H1 (cell line): ENCODE results near the gene HSD17B1. TPM values are rescaled to one million over a fixed set of nuclear protein-coding genes. Genes with fewer than 3 reads are reported as not detected.

Source experiments
- CREB1 ChIP-seq: IDR thresholded peaks from 2 replicates; pipeline ENCODE4 v1.6.1; 2012; ENCODE audit warnings: inconsistent platforms
- CTBP2 ChIP-seq: IDR thresholded peaks from 2 replicates; pipeline ENCODE4 v1.7.0; 2011; ENCODE audit warnings: borderline replicate concordance, mild to moderate bottlenecking, moderate library complexity, mixed read lengths, low read length; ENCODE audit not compliant: insufficient read depth, insufficient read length
- JUN ChIP-seq: IDR thresholded peaks from 2 replicates; pipeline ENCODE4 v1.6.1; 2011; ENCODE audit warnings: low read depth, mild to moderate bottlenecking, improper control_type of control experiment, low read length
- NANOG ChIP-seq: IDR thresholded peaks from 2 replicates; pipeline ENCODE4 v1.6.1; 2011; ENCODE audit warnings: low read length, low read depth, mild to moderate bottlenecking, inconsistent platforms; ENCODE audit not compliant: insufficient read depth, poor library complexity, severe bottlenecking
- PHF8 ChIP-seq: fragments of 200-600 bp; sonication (generic); conservative IDR thresholded peaks from 2 replicates; pipeline ENCODE4 v1.7.1; 2012; ENCODE audit warnings: low read depth, mild to moderate bottlenecking, inconsistent platforms, low read length, moderate library complexity
- RBBP5 ChIP-seq: IDR thresholded peaks from 2 replicates; pipeline ENCODE4 v1.7.1; 2012; ENCODE audit warnings: low read depth, mild to moderate bottlenecking, inconsistent platforms, low read length, moderate library complexity, borderline replicate concordance
- SIN3A ChIP-seq, 2 experiments: IDR thresholded peaks in 1 of 2; conservative IDR thresholded peaks in 1 of 2; 2 replicates each; pipeline ENCODE4 v1.6.1; 2011 to 2012; ENCODE audit warnings: low read length in 2 of 2, improper control_type of control experiment in 1 of 2, low read depth in 1 of 2, mild to moderate bottlenecking in 1 of 2
- SP1 ChIP-seq: IDR thresholded peaks from 2 replicates; pipeline ENCODE4 v1.6.1; 2011; ENCODE audit warnings: low read depth, low read length
- TBP ChIP-seq: IDR thresholded peaks from 2 replicates; pipeline ENCODE4 v1.6.1; 2011; ENCODE audit warnings: low read depth, low read length, improper control_type of control experiment
- TCF12 ChIP-seq: IDR thresholded peaks from 2 replicates; pipeline ENCODE4 v1.6.1; 2011; ENCODE audit warnings: low read depth, mild to moderate bottlenecking, low read length
- YY1 ChIP-seq: IDR thresholded peaks from 2 replicates; pipeline ENCODE4 v1.6.1; 2011; ENCODE audit warnings: low read depth, mild to moderate bottlenecking, low read length
- polyA plus RNA-seq, 7 experiments: library from polyadenylated mRNA; depleted of rRNA in 3 of 7; stranded (reverse) in 5 of 7; unstranded in 2 of 7; fragments of >200 nt in 5 of 7; fragments of 200-250 nt in 2 of 7; gene quantifications; 1 replicate in 5 of 7; 2 replicates in 1 of 7; 4 replicates in 1 of 7; pipeline versions ENCODE4 v1.2.1 to v1.2.3, GENCODE V29; 2011 to 2013; ENCODE audit warnings: missing spikeins in 2 of 7, mixed read lengths in 2 of 7
- total RNA-seq: library from RNA; stranded (reverse); fragmentation: NEBNext Ultra II Directional; extraction: Animal tissue kit (Norgen Biotek cat#: 25700); gene quantifications from 2 replicates; pipeline ENCODE4 v1.2.1, GENCODE V29; 2021
- TF ChIP-seq, protein P1 (sequence below): IDR thresholded peaks from 2 replicates; pipeline ENCODE4 v1.6.1; 2012; ENCODE audit warnings: inconsistent platforms

Gene HSD17B1
- total and polyA plus RNA-seq, 2 of the 8 experiments (the other 6 are each of a cell fraction or from before 2014, with no cell fraction given) = 0.88 to 1.0 TPM

DNA sequence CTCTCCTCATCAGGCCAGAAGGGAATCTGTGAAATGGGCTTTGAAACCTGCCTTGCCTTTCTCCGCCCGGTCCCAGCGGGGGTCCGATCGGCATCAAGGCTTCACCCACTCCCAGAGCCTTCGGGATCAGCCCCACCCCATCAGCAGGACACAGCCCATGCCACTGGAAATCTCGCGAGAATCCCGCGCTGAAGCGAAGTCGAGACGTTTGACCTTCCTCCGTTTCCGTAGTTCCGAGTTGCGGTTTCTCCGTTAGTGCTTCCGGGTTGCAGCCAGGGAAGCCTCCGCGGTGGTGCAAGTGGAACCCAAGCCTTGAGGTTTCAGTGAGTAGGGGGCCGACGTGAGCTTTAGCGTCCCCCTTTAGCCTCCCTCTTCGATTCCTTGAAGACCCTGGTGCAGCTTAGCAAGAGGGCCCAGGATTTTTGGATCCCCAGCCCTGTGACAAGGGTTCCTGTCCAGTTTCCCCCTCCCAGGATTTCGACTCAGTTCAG, 9.2 kb downstream of the HSD17B1 start, which contains the start of gene COASY (continued):
- TF ChIP-seq JUN (no peak), PHF8 (peak; percentile 63; the same call in 1 of the 2 replicates), CREB1 (peak; percentile 61; the same call in 1 of the 2 replicates), TBP (peak; percentile 66; the same call in 1 of the 2 replicates), RBBP5 (peak; percentile 73; the same call in 1 of the 2 replicates), NANOG (no peak), SIN3A (conservative IDR thresholded peaks at IDR 0.05 in 1 of 2, IDR thresholded peaks at IDR 0.05 in 1 of 2; ENCODE audit: low read depth in 1 of 2, low read length in 2 of 2) (peak; percentile 98), CTBP2 (no peak), YY1 (0 out of 2 replicates have a peak, but pooled peaks have one; percentile 25), SP1 (0 out of 2 replicates have a peak, but pooled peaks have one; percentile 47), TCF12 (0 out of 2 replicates have a peak, but pooled peaks have one; percentile 9)
- TF ChIP-seq, protein P1, sequence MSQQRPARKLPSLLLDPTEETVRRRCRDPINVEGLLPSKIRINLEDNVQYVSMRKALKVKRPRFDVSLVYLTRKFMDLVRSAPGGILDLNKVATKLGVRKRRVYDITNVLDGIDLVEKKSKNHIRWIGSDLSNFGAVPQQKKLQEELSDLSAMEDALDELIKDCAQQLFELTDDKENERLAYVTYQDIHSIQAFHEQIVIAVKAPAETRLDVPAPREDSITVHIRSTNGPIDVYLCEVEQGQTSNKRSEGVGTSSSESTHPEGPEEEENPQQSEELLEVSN = peak; percentile 12; the same call in 1 of the 2 replicates
